ENCODE data around the gene SSBP3.

DNA sequence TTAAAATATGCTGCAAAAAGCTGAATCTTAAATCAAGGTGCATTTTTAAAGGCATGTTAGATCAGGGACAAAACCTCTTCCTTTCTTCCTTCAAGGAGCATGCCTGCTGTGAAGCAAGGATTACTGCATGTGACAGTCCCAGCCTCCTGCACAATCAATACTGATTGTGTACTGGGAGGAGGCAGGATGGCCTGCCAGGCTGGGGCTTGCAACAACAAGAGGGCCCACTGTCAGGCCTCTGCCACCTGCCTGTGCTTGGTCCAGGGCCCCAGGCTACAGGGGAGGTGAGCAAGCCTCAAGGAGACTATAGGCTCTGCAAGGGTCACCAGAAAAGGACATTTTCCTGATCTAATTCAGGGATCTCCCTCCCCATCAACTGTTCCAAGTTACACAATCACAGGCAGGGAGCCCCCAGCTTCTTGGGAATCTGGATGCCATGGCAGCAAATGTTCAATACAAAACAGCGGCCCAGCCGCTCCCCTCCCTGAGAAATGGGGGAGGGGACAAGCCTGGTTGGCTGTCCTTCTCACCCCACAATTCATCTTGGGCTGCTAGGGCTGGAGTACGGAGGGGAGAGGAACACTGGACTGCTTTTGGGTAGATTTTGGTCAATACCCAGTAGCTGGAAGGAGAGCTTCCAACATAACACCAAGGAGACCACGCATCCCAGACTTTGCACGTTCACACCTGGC is 76.7 kb downstream of the SSBP3 start:
- TF ChIP-seq, protein P1, sequence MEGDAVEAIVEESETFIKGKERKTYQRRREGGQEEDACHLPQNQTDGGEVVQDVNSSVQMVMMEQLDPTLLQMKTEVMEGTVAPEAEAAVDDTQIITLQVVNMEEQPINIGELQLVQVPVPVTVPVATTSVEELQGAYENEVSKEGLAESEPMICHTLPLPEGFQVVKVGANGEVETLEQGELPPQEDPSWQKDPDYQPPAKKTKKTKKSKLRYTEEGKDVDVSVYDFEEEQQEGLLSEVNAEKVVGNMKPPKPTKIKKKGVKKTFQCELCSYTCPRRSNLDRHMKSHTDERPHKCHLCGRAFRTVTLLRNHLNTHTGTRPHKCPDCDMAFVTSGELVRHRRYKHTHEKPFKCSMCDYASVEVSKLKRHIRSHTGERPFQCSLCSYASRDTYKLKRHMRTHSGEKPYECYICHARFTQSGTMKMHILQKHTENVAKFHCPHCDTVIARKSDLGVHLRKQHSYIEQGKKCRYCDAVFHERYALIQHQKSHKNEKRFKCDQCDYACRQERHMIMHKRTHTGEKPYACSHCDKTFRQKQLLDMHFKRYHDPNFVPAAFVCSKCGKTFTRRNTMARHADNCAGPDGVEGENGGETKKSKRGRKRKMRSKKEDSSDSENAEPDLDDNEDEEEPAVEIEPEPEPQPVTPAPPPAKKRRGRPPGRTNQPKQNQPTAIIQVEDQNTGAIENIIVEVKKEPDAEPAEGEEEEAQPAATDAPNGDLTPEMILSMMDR (IDR thresholded peaks at IDR 0.05) = no peak
- TF ChIP-seq POLR2A (IDR thresholded peaks at IDR 0.05) = no peak
